Left lobe of liver (tissue), 2 donors: ENCODE results near the gene C1S. TPM values are rescaled to one million over a fixed set of nuclear protein-coding genes. Genes with fewer than 3 reads are reported as not detected.

Source experiments
- ATAC-seq: fragments of 200-7000 bp; cut with Tn5 transposase; one replicate; pipeline ENCODE4 v1.9.1; 2020; ENCODE audit warnings: mild to moderate bottlenecking, moderate library complexity
- DNase-seq: peaks from one replicate; pipeline ENCODE4 v3.0.0-alpha.2; 2020; ENCODE audit warnings: low spot score
- total RNA-seq: library from RNA; stranded (reverse); gene quantifications from one replicate; pipeline ENCODE4 v1.2.1, GENCODE V29; 2021
- donor health status: DM: no; HTN: no; CAD: no; lungs with moderate emphysema.
- donor health status: DM: no; HTN: yes; CAD: no.

The C1S gene
- total RNA-seq, 1 donor from 2014 or later, result 1,760 TPM

DNA sequence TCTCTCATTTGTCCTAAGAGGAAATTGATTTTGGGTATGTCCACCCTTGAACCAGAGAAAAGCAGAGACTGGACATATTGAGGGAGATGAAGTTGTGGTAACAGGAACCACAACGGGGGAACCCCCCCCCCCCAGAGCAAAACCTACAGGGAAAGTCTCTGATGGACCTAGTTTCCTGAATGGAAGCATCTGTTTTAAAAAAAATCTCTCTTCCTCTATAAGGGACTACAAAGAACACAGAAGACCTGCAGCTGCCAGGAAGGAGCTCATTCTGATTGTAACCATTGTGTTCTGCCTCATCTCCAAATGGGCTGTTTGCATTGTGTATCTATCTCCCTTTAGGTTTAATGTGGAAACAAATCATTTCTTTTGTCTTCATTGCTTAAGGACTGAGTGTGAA, 13.4 kb downstream of the C1S start:
- no peak for DNase-seq

DNA sequence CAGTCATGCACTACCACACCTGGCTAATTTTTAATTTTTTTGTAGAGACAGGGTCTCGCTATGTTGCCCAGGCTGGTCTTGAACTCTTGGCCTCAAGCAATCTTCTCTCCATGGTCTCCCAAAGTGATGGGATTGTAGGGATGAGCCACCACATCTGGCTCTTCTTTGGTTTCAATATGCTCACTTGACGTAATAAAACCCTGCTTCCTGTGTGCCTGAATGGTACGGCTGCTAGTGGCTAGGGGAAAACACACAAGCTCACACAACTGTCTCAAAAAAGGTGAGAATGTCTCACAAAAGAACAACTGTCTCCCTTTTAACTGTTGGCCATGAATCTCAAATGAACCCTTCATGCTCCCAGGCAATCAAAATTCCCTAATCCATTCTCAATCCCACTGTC, 15.0 kb downstream of the C1S start:
- no peak for ATAC-seq

More for the DNA sequence above, 13.4 kb downstream of the C1S start:
- ATAC-seq, result no peak

GRCh38 chr12:7075939-7076338, 15.4 kb downstream of the C1S start:
- no peak for ATAC-seq
- no peak for DNase-seq

More for the DNA sequence above, 15.0 kb downstream of the C1S start:
- no peak for DNase-seq

GRCh38 chr12:7076493-7076892, 16.0 kb downstream of the C1S start:
- ATAC-seq, result no peak

DNA sequence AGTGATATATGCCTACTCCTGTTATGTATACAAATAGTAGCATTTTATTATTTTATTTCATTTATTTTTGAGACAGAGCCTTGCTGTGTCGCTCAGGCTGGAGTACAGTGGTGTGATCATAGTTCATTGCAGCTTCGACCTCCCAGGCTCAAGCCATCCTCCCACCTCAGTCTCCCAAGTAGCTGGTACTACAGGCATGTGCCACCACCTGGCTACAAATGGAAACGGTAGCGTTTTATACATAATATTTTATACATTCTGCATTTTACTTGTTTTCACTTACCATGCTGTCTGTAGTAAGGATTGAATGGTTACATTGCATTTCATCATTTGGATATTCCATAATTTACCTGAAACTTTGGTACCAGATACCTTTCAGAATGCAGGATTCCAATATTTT, 17.6 kb downstream of the C1S start:
- ATAC-seq (no peak), DNase-seq (no peak)

More at GRCh38 chr12:7076493-7076892, 16.0 kb downstream of the C1S start:
- peak; percentile 35 for DNase-seq

DNA sequence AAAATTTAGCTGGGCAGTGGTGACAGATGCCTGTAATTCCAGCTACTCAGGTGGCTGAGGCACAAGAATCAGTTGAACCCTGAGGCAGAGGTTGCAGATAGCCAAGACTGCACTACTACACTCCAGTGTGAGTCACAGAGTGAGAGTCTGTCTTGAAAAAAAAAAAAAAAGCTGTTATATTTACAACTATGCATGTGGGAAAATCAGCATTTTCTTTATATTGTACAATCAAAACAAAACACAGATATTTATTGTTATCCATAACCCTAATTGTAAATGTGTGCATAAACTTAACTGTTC, 19.3 kb downstream of the C1S start:
- peak; percentile 22 for ATAC-seq
- no peak for DNase-seq

DNA sequence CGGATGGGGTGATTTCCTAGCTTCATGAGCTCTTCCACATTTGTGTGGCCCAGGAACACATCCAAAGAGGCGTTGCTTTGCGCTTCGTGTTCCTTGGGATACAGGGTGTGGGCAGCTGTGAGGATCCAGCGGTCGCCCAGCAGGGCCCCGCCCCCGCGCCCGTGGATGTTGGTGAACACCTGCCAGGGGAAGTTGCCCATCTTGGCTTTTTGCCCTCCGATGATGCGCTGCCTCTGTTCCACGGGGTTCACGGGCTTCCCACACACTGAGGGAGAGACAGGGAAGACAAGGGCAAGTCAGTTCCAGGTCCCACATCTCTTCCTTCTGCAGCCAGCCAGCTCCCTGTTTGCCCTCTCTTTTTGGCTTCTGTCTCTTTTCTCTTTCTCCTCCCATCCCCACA, 20.5 kb downstream of the C1S start:
- ATAC-seq, result peak; percentile 72

DNA sequence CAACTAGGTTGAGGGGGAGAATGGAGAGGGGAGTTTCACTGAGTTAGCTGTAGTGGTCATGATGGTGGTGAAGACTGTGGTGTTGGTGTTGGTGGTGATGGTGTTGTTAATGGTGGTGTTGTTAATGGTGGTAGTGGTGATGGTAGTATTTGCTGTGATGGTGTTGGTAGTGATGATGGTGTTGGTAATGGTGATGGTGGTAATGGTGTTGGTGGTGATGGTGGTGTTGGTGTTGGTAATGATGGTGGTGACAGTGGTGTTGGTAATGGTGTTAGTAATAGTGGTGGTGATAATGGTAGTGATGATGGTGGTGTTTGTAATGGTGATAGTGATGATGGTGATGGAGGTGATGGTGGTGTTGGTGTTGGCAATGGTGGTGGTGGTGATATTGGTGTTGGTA, 22.6 kb downstream of the C1S start:
- no peak for DNase-seq
- ATAC-seq, result no peak

More for the DNA sequence above, 20.5 kb downstream of the C1S start:
- peak; percentile 82 for DNase-seq

- peak; percentile 9 for ATAC-seq
- DNase-seq, result no peak
Observed at GRCh38 chr12:7089196-7089871, 28.8 kb downstream of the C1S start.

DNA sequence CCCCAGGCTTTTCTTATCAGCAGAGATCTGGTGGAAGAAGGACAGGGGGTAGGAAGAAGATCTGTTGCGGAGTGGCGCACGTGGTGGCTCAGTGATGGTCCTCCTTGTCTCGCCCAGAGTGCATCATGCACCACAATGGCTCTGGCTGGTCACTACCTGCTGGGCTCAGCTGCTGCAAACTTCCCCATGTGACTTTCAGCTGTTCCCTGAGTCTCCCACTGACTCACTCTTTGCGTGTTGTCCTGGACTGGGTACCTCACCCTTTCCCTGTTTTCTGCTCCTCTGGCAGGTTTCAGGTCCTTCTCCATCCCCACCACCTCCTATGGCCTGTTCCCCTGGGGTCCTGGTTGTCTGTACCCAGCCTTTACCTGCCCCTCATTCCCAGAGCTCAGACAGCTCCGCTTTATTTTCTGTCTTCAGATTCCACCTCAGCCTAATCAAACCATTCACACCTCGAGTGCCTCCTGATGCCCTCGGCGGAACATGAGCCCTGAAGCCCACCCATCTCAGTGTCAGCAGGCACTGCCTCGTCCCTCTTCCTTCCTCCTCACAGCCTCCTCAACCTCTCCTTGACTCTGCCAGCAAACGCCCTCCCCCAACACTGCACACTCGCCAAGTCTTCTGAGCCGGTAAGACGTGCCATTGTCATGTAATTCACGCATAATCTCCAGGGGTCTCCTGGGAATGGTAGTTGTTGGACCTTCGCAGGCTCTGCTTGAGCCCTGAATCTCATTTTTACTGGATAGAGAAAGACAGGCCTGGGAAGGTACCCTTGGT, 29.9 kb downstream of the C1S start:
- DNase-seq (peak; percentile 45), ATAC-seq (peak; percentile 7)

DNA sequence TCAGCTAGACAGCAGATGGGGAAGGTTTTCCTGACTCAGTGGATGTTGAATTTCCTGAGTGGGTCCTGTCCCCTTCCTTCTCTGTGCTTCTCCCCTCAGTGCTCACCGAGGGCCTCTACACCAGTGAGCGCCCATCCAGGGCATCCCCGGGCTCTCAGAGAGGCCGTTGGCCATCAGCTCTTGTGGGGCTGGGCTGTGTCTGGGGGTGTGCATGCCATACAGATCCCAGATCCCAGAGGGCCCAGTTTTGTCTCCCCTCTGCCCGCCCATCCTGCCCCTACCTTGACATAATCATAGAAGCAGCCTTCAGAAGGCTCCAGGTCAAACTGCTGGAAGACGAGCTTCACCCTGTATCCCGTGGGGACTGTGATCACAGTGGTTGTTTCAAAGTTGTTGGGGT, 30.7 kb downstream of the C1S start:
- DNase-seq (peak; percentile 45), ATAC-seq (no peak)

- peak; percentile 89 for DNase-seq
- ATAC-seq, result peak; percentile 68
Observed at GRCh38 chr12:7091660-7092228, 31.2 kb downstream of the C1S start.

DNA sequence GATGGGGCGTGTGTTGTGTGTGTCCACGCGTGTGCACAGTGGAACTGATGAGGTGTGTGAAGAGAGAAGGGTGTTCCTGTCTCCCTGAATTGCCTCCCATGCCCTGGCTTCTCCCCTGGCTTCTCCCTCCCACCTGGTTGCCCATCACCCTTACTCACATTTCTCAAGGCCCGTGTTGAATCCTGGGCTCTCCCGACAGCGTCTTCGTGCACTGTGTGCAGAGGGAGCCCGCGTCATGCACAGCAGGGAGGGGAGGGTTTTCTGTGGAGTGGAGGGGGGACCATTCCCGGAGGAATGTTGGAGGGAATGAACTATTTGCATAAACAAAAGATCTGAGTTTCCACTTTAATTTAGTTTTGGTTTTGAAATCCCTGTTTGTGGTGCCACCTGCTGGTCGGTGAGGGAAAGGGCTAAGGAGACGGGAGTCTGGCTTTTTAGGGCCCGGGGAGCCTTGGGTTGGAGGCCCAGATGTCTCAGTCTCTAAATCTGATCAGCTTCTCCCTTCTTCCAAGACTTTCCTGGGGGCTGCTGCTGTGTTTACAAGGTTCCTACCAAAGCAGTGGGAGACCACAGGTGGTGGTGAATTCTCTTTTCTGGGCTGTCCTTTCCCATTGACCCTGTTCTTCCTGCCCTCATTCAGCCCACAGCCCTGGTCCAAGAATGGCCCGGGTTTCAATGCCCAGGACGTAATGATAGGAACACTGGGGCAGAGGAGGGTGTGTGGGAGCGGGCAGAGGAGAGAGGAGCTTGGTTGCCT, 31.9 kb downstream of the C1S start, which contains the start of gene C1R:
Gene C1R, minus strand, starts transcription at position 217 of the 757 bp plus-strand sequence. Its CDS starts 57 bp downstream, at position 160.
- peak; percentile 85 for DNase-seq
- ATAC-seq, result peak; percentile 62

GRCh38 chr12:7092986-7093460, 32.5 kb downstream of the C1S start:
- ATAC-seq, result no peak
- no peak for DNase-seq

- ATAC-seq, result no peak
- peak; percentile 43 for DNase-seq
Observed at GRCh38 chr12:7093486-7093885, 33.0 kb downstream of the C1S start.

- peak; percentile 12 for ATAC-seq
- peak; percentile 50 for DNase-seq
Observed at GRCh38 chr12:7093892-7094291, 33.4 kb downstream of the C1S start.

- DNase-seq (peak; percentile 44), ATAC-seq (no peak)
Observed at GRCh38 chr12:7096006-7096932, 35.8 kb downstream of the C1S start.

- ATAC-seq (no peak), DNase-seq (no peak)
Observed at GRCh38 chr12:7096979-7097378, 36.5 kb downstream of the C1S start.

DNA sequence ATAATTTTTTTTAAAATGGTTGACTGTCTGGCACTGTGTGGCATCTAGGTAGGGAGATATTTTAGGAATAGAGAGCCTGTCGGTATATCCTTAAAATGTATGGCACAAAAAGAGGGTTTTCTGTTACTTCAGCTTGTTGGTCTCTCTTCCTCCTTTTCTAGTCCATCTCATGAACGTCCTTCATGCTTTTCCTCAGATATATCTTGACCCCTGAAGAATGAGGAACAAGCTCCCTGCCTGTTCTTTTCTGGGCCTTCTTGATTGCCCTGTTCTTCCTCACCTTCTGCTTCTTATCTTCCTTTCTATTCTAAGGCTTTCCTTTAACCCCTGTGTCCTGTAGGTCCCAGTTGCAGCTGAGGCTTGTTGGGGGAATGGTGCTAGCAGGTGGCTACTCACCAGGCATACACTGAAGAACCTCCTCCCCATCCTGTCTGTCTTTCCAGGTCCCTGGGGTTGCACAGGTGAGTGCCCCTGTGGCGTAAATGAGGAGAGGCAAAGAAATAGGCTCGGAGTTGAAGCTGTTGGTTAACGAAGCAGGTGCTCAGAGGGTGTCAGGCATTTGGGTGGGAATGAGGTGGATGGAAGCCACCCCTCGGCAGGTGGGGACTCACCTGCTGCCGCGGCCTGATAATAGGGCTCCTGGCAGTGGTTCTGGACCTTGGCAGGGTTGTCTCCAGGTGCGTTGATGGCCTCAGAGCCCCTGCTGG, 38.9 kb downstream of the C1S start:
- DNase-seq, result no peak
- no peak for ATAC-seq
